ENCODE data around the gene SPOCD1.
"Not testable (repeated sequence)": the region's sequence is repeated elsewhere in the genome, so short reads cannot be mapped to it uniquely, and the experiment has no call there.

Gene SPOCD1

DNA sequence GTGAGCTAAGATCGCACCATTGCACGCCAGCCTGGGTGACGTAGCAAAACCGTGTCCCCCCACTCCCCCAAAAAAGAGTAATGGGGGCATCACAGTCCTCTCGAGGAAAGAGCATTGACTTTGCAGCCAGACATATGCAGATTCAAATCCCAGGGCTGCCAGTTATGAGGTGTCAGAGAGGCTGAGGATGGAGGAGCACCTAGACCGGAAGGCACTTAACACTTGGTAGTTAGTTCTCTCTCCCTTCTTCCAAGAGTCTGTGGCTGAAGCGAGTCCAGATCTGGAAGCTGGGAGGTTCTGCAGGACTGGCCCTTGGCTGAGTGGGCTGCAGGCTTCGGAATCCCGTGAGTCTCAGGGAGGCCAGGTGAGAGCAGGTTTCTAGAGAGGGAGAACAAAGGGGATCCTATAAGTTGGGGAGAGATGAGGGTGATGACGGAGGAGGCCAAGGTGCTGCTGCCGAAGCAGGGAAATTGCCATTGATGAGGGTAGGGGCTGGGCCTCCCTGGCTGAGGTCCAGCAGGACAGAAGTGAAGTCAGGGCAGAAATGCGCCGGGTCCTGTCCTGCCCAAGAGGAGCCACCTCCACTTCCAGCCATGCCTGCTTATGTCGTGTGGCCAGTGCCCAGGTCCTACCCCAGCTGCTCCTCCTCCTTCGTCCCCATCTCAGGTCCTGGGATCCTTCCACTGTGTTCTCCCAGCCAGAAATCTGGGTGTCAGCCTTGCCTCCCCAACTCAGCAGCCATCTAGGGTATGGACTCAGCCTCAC is 13.3 kb upstream of the SPOCD1 start:
- Histone ChIP-seq H3K4me1 (ENCODE audit: insufficient read depth, low read length) (no peaks in the 10 kb centered on the region), H3K36me3 (ENCODE audit: insufficient read depth, low read length) (no peaks in the 10 kb centered on the region), H3K9ac (ENCODE audit: low read depth, low read length) (no peak overlapping the region), H3K27ac (ENCODE audit: low read depth, low read length) (no peak overlapping the region), H3K27me3 (ENCODE audit: insufficient read depth, low read length) (no peaks in the 10 kb centered on the region), H3K9me3 (ENCODE audit: insufficient read depth, low read depth, low read length) (no peaks in the 10 kb centered on the region), H3K4me3 (ENCODE audit: low read length) (no peak overlapping the region)
- 92% methylated on average over 15 of the region's 15 CpGs for WGBS

DNA sequence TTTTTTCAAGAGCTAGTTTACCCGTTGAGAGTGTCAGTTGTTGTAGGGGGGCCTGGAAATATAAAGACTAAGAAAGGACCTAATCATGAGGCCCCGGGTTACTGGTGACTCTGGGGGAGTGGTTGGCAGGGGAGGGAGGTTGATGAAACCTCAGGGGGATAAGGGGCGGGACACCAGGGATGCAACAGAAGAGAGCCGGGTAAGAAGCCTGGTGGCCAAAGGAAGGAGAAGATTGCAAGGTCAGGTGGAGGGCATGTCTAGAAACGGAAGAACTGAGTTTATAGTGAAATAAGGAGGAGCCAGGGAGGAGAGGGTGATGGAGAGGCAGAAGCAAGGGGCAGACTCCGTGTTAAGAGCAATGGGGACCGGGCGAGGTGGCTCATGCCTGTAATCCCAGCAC is 12.5 kb upstream of the SPOCD1 start:
- Histone ChIP-seq H3K9me3 (ENCODE audit: insufficient read depth, low read depth, low read length) (no peaks in the 10 kb centered on the region), H3K36me3 (ENCODE audit: insufficient read depth, low read length) (no peaks in the 10 kb centered on the region), H3K9ac (ENCODE audit: low read depth, low read length) (no peak overlapping the region), H3K4me1 (ENCODE audit: insufficient read depth, low read length) (no peaks in the 10 kb centered on the region), H3K4me3 (ENCODE audit: low read length) (no peak overlapping the region), H3K27ac (ENCODE audit: low read depth, low read length) (no peak overlapping the region), H3K27me3 (ENCODE audit: insufficient read depth, low read length) (no peaks in the 10 kb centered on the region)
- 82% methylated on average over 8 of the region's 8 CpGs for WGBS

DNA sequence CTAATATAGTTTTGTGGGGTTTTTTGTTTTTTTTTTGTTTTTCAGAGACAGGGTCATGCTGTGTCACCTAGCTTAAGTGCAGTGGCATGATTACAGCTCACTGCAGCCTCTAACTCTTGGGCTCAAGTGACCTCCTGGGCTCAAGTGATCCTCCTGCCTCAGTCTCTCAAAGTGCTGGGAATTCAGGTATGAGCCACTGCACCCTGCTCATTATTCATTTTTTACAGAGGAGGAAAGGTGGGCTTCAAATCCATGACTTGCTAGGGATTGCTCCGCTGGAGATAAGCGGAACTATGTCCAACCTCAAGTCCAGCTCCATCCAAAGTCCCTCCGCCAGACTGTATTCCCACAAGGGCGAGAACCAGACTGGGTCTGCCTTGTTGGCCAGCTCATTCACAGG is 8.0 kb upstream of the SPOCD1 start:
- H3K27me3 ChIP-seq (ENCODE audit: insufficient read depth, low read length), result no peaks in the 10 kb centered on the region
- no peak overlapping the region for H3K9ac ChIP-seq (ENCODE audit: low read depth, low read length)
- H3K36me3 ChIP-seq (ENCODE audit: insufficient read depth, low read length), result no peaks in the 10 kb centered on the region
- no peaks in the 10 kb centered on the region for H3K9me3 ChIP-seq (ENCODE audit: insufficient read depth, low read depth, low read length)
- H3K4me1 ChIP-seq (ENCODE audit: insufficient read depth, low read length), result no peaks in the 10 kb centered on the region
- no peak overlapping the region for H3K27ac ChIP-seq (ENCODE audit: low read depth, low read length)
- no peak overlapping the region for H3K4me3 ChIP-seq (ENCODE audit: low read length)
- 93% methylated on average over 4 of the region's 4 CpGs for WGBS

DNA sequence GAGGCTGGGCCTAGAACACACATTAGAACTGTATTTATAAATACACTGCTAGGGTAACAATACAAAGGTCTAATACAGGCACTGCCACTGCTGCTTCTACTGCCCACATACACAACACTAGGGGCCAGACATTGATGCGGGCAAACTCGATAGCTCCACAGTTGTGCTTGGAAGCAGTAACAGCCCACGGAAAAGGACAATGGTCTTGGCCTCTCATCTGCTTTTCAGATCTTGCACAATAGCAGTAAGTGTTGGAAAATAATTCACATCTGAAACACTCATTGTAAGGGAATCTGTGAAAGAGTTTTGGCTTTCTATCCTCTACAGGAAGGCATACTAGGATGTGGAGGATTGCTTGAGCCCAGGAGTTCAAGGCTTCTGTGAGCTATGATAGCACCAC is 6.9 kb upstream of the SPOCD1 start:
- Histone ChIP-seq H3K4me3 (ENCODE audit: low read length) (no peak overlapping the region), H3K27me3 (ENCODE audit: insufficient read depth, low read length) (no peaks in the 10 kb centered on the region), H3K9me3 (ENCODE audit: insufficient read depth, low read depth, low read length) (no peaks in the 10 kb centered on the region), H3K9ac (ENCODE audit: low read depth, low read length) (no peak overlapping the region), H3K36me3 (ENCODE audit: insufficient read depth, low read length) (no peaks in the 10 kb centered on the region), H3K4me1 (ENCODE audit: insufficient read depth, low read length) (no peaks in the 10 kb centered on the region), H3K27ac (ENCODE audit: low read depth, low read length) (no peak overlapping the region)
- 92% methylated on average over 3 of the region's 3 CpGs for WGBS

DNA sequence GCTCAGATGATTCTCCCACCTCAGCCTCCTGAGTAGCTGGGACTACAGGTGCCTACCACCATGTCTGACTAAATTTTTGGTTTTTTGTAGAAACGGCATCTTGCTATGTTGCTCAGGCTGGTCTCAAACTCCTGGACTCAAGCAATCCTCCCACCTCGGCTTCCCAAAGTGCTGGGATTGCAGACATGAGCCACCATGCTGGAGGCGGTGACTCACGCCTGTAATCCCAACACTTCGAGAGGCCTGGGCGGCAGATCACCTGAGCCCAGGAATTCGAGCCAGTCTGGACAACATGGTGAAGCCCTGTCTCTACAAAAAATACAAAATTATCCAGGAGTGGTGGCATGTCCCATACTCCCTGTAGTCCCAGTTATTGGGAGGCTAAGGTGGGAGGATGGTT is 4.4 kb upstream of the SPOCD1 start:
- not testable (repeated sequence) for H3K9ac ChIP-seq (ENCODE audit: low read depth, low read length); H3K4me1 ChIP-seq (ENCODE audit: insufficient read depth, low read length); H3K4me3 ChIP-seq (ENCODE audit: low read length); H3K9me3 ChIP-seq (ENCODE audit: insufficient read depth, low read depth, low read length); H3K27ac ChIP-seq (ENCODE audit: low read depth, low read length); H3K27me3 ChIP-seq (ENCODE audit: insufficient read depth, low read length); H3K36me3 ChIP-seq (ENCODE audit: insufficient read depth, low read length)
- WGBS, result 94% methylated on average over 7 of the region's 7 CpGs

DNA sequence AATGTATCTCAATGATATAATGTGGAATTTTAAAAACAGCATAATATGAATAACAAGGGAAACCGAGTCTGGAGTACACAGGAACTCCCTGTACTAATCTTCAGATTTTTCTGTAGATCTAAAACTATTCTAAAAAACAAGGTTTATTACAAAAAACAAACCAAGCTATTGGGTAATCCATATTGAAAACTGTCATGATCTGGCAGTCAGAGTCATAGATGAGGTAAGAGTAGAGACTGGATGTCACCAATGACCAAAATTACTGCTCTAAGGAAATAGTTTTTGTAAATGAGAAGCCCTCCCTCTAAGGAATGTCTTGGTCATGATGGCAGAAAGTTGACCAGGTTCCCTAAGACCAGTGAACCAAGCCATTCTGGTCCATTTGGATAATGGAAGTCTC is 2.4 kb upstream of the SPOCD1 start:
- H3K36me3 ChIP-seq (ENCODE audit: insufficient read depth, low read length), result no peaks in the 10 kb centered on the region
- 80% methylated on average over 1 of the region's 1 CpG for WGBS
- peaks cover 3% of the 10 kb centered on the region; the same call in 1 of the 2 replicates for H3K4me1 ChIP-seq (ENCODE audit: insufficient read depth, low read length)
- no peaks in the 10 kb centered on the region for H3K9me3 ChIP-seq (ENCODE audit: insufficient read depth, low read depth, low read length)
- no peak overlapping the region for H3K9ac ChIP-seq (ENCODE audit: low read depth, low read length)
- H3K4me3 ChIP-seq (ENCODE audit: low read length), result no peak overlapping the region
- H3K27me3 ChIP-seq (ENCODE audit: insufficient read depth, low read length), result no peaks in the 10 kb centered on the region
- H3K27ac ChIP-seq (ENCODE audit: low read depth, low read length), result no peak overlapping the region

DNA sequence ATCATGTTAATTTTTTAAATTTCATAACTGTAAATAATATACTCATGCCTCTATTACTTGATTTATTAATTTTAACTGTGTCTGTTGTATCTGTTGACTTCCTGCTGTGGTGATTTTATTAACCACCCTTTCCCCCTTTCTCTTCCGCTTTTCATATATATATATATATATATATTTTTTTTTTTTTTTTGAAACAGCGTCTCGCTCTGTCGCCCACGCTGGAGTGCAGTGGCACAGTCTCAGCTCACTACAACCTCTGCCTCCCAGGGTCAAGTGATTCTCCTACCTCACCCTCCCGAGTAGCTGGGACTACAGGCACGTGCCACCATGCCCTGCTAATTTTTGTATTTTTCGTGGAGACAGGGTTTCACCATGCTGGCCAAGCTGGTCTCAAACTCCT is 1.1 kb upstream of the SPOCD1 start:
- not testable (repeated sequence) for H3K9me3 ChIP-seq (ENCODE audit: insufficient read depth, low read depth, low read length); H3K4me3 ChIP-seq (ENCODE audit: low read length); H3K27ac ChIP-seq (ENCODE audit: low read depth, low read length); H3K9ac ChIP-seq (ENCODE audit: low read depth, low read length); H3K27me3 ChIP-seq (ENCODE audit: insufficient read depth, low read length); H3K4me1 ChIP-seq (ENCODE audit: insufficient read depth, low read length); H3K36me3 ChIP-seq (ENCODE audit: insufficient read depth, low read length)
- WGBS, result 96% methylated on average over 7 of the region's 8 CpGs

GRCh38 chr1:31816501-31816900 is 679 bp upstream of the SPOCD1 start:
- not testable (repeated sequence) for H3K27me3 ChIP-seq (ENCODE audit: insufficient read depth, low read length); H3K4me3 ChIP-seq (ENCODE audit: low read length); H3K4me1 ChIP-seq (ENCODE audit: insufficient read depth, low read length); H3K27ac ChIP-seq (ENCODE audit: low read depth, low read length); H3K9ac ChIP-seq (ENCODE audit: low read depth, low read length); H3K36me3 ChIP-seq (ENCODE audit: insufficient read depth, low read length); H3K9me3 ChIP-seq (ENCODE audit: insufficient read depth, low read depth, low read length)
- 92% methylated on average over 3 of the region's 3 CpGs for WGBS

GRCh38 chr1:31815307-31815645 is 546 bp downstream of the SPOCD1 start:
- Histone ChIP-seq H3K27me3 (ENCODE audit: insufficient read depth, low read length) (no peaks in the 10 kb centered on the region), H3K4me3 (ENCODE audit: low read length) (peak overlapping the region; percentile 57), H3K36me3 (ENCODE audit: insufficient read depth, low read length) (no peaks in the 10 kb centered on the region), H3K4me1 (ENCODE audit: insufficient read depth, low read length) (peaks cover 3% of the 10 kb centered on the region; the same call in 1 of the 2 replicates), H3K9me3 (ENCODE audit: insufficient read depth, low read depth, low read length) (no peaks in the 10 kb centered on the region), H3K9ac (ENCODE audit: low read depth, low read length) (no peak overlapping the region), H3K27ac (ENCODE audit: low read depth, low read length) (no peak overlapping the region)
- 96% methylated on average over 6 of the region's 7 CpGs for WGBS

- Histone ChIP-seq H3K27me3 (ENCODE audit: insufficient read depth, low read length) (no peaks in the 10 kb centered on the region), H3K27ac (ENCODE audit: low read depth, low read length) (no peak overlapping the region), H3K9ac (ENCODE audit: low read depth, low read length) (no peak overlapping the region), H3K36me3 (ENCODE audit: insufficient read depth, low read length) (no peaks in the 10 kb centered on the region), H3K4me1 (ENCODE audit: insufficient read depth, low read length) (peaks cover 3% of the 10 kb centered on the region; the same call in 1 of the 2 replicates), H3K4me3 (ENCODE audit: low read length) (no peak overlapping the region), H3K9me3 (ENCODE audit: insufficient read depth, low read depth, low read length) (no peaks in the 10 kb centered on the region)
- 90% methylated on average over 10 of the region's 10 CpGs for WGBS
These were observed 1.1 kb downstream of the SPOCD1 start for GRCh38 chr1:31814631-31815306.

DNA sequence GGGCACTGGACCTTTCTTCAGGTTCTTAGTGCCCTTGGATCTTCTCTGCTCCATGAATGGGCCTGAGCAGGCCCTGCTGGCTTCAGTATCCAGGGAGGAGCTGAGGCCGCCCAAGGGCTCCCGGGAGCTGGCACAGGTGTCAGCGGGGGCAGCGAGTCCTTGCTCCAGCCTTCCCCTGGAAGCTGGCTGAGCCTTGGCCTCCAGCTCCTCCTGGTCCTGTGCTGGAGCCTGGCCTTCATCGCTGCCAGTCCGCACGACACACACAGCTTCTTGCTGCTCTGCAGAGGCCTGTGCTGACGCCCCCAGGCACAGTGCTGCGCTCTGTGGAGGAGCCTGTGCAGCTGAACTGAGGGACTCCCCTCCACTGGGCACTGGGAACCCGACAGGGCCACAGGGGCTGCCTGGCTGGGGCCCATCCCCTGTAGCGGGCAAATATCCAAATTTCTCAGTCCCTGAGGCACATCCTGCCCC is 1.7 kb downstream of the SPOCD1 start:
- peaks cover 3% of the 10 kb centered on the region; the same call in 1 of the 2 replicates for H3K4me1 ChIP-seq (ENCODE audit: insufficient read depth, low read length)
- 94% methylated on average over 11 of the region's 11 CpGs for WGBS
- no peak overlapping the region for H3K27ac ChIP-seq (ENCODE audit: low read depth, low read length)
- no peaks in the 10 kb centered on the region for H3K27me3 ChIP-seq (ENCODE audit: insufficient read depth, low read length)
- H3K36me3 ChIP-seq (ENCODE audit: insufficient read depth, low read length), result no peaks in the 10 kb centered on the region
- H3K9me3 ChIP-seq (ENCODE audit: insufficient read depth, low read depth, low read length), result no peaks in the 10 kb centered on the region
- no peak overlapping the region for H3K4me3 ChIP-seq (ENCODE audit: low read length)
- no peak overlapping the region for H3K9ac ChIP-seq (ENCODE audit: low read depth, low read length)

Data from HUES64 (cell line).